OCI-LY1 (cell line): ENCODE measurements around the gene TMEM19.

ENCODE experiments used
- CTCF ChIP-seq: fragments of 200-600 bp; sonication (generic), shearing (Covaris generic); IDR thresholded peaks from 2 replicates; pipeline ENCODE4 v1.5.1; 2017; ENCODE audit warnings: mild to moderate bottlenecking, antibody characterized with exemption, low read length, moderate library complexity, mixed read lengths
- EZH2 ChIP-seq: fragments of 200-600 bp; sonication (generic), shearing (Covaris generic); IDR thresholded peaks from 2 replicates; pipeline ENCODE4 v1.8.0; 2017; ENCODE audit warnings: borderline replicate concordance, mixed run types, mild to moderate bottlenecking, antibody characterized with exemption, low read length, moderate library complexity, mixed read lengths

GRCh38 chr12:71671816-71672215, 14.1 kb upstream of the TMEM19 start:
- TF ChIP-seq CTCF (no peak), EZH2 (no peak)
